ENCODE data around the gene TNRC6A. TPM values are rescaled to one million over a fixed set of nuclear protein-coding genes. Genes with fewer than 3 reads are reported as not detected.

The TNRC6A gene
- total RNA-seq, 1 experiment from 2014 or later: 20.3 TPM

- no peaks in the 10 kb centered on the region for H3K9me2 ChIP-seq (replicated peaks; ENCODE audit: low read length)
- H3K36me3 ChIP-seq (ENCODE audit: low read depth, low read length): no peaks in the 10 kb centered on the region
- H3K79me2 ChIP-seq (ENCODE audit: low read length): no peaks in the 10 kb centered on the region
- H4K20me1 ChIP-seq (ENCODE audit: low read length): no peaks in the 10 kb centered on the region
- ChIA-PET POLR2A (ENCODE audit: unreplicated experiment) (no interaction called here), CTCF (no interaction called here)
- TF ChIP-seq EZH2phosphoT487 (IDR thresholded peaks at IDR 0.05; ENCODE audit: borderline replicate concordance, low read length): no peak
- no peak for TF ChIP-seq CTCF (conservative IDR thresholded peaks at IDR 0.05; ENCODE audit: low read depth, low read length)
- TF ChIP-seq EZH2 (IDR thresholded peaks at IDR 0.05; ENCODE audit: low read length, unreplicated experiment): no peak
- no peaks in the 10 kb centered on the region for H3K27me3 ChIP-seq (ENCODE audit: low read length)
- peaks cover 5% of the 10 kb centered on the region for H3F3A ChIP-seq (ENCODE audit: low read length, unreplicated experiment)
- peak overlapping the region; percentile 51 for H3K9ac ChIP-seq (ENCODE audit: low read length)
- H3K4me2 ChIP-seq (ENCODE audit: low read length): peak overlapping the region; percentile 21; the same call in 1 of the 2 replicates
- no peak overlapping the region for H3K4me3 ChIP-seq (ENCODE audit: low read length)
- H3K9me3 ChIP-seq (ENCODE audit: low read length): no peaks in the 10 kb centered on the region
- intact Hi-C loops (cut with micrococcal nuclease): no loop called here
- H2AFZ ChIP-seq (ENCODE audit: low read length): no peak overlapping the region
- ATAC-seq (peak; percentile 25), DNase-seq (peak; percentile 73)
- H3K4me1 ChIP-seq (ENCODE audit: insufficient read depth, low read length): peaks cover 59% of the 10 kb centered on the region
- peak overlapping the region; percentile 83 for H3K27ac ChIP-seq (ENCODE audit: low read length)
- no TSS peak for BruUV-seq (replicated peaks)
Observed at GRCh38 chr16:24850289-24850938, 121.0 kb downstream of the TNRC6A start.

- no TSS peak for BruUV-seq (replicated peaks)
- Histone ChIP-seq H3K27ac (ENCODE audit: low read length) (peak overlapping the region; percentile 83), H3K79me2 (ENCODE audit: low read length) (no peaks in the 10 kb centered on the region), H3K9me3 (ENCODE audit: low read length) (no peaks in the 10 kb centered on the region), H3K27me3 (ENCODE audit: low read length) (no peaks in the 10 kb centered on the region), H4K20me1 (ENCODE audit: low read length) (no peaks in the 10 kb centered on the region), H3K9me2 (replicated peaks; ENCODE audit: low read length) (no peaks in the 10 kb centered on the region), H3K4me3 (ENCODE audit: low read length) (peak overlapping the region; percentile 20; the same call in 1 of the 2 replicates), H3F3A (ENCODE audit: low read length, unreplicated experiment) (peaks cover 5% of the 10 kb centered on the region), H3K9ac (ENCODE audit: low read length) (peak overlapping the region; percentile 38; the same call in 1 of the 2 replicates), H3K4me1 (ENCODE audit: insufficient read depth, low read length) (peaks cover 65% of the 10 kb centered on the region), H2AFZ (ENCODE audit: low read length) (peak overlapping the region; percentile 53; the same call in 1 of the 2 replicates), H3K4me2 (ENCODE audit: low read length) (peak overlapping the region; percentile 72), H3K36me3 (ENCODE audit: low read depth, low read length) (no peaks in the 10 kb centered on the region)
- intact Hi-C loops (cut with micrococcal nuclease): no loop called here
- ATAC-seq: peak; percentile 32
- no peak for TF ChIP-seq EZH2 (IDR thresholded peaks at IDR 0.05; ENCODE audit: low read length, unreplicated experiment)
- no peak for TF ChIP-seq CTCF (conservative IDR thresholded peaks at IDR 0.05; ENCODE audit: low read depth, low read length)
- no peak for TF ChIP-seq EZH2phosphoT487 (IDR thresholded peaks at IDR 0.05; ENCODE audit: borderline replicate concordance, low read length)
- peak; percentile 48 for DNase-seq
- POLR2A ChIA-PET (ENCODE audit: unreplicated experiment): no interaction called here
- CTCF ChIA-PET: no interaction called here
Observed at GRCh38 chr16:24851700-24852099, 122.2 kb downstream of the TNRC6A start.

- Histone ChIP-seq H3K9me3 (ENCODE audit: low read length) (no peaks in the 10 kb centered on the region), H3K4me3 (ENCODE audit: low read length) (peak overlapping the region; percentile 20; the same call in 1 of the 2 replicates), H3K27me3 (ENCODE audit: low read length) (no peaks in the 10 kb centered on the region), H3F3A (ENCODE audit: low read length, unreplicated experiment) (peaks cover 5% of the 10 kb centered on the region), H2AFZ (ENCODE audit: low read length) (peak overlapping the region; percentile 53; the same call in 1 of the 2 replicates), H3K4me2 (ENCODE audit: low read length) (peak overlapping the region; percentile 72), H3K36me3 (ENCODE audit: low read depth, low read length) (no peaks in the 10 kb centered on the region), H3K9me2 (replicated peaks; ENCODE audit: low read length) (no peaks in the 10 kb centered on the region), H4K20me1 (ENCODE audit: low read length) (no peaks in the 10 kb centered on the region), H3K9ac (ENCODE audit: low read length) (peak overlapping the region; percentile 38; the same call in 1 of the 2 replicates), H3K79me2 (ENCODE audit: low read length) (no peaks in the 10 kb centered on the region), H3K4me1 (ENCODE audit: insufficient read depth, low read length) (peaks cover 65% of the 10 kb centered on the region), H3K27ac (ENCODE audit: low read length) (peak overlapping the region; percentile 83)
- ChIA-PET POLR2A (ENCODE audit: unreplicated experiment) (no interaction called here), CTCF (no interaction called here)
- no TSS peak for BruUV-seq (replicated peaks)
- intact Hi-C loops (cut with micrococcal nuclease): no loop called here
- TF ChIP-seq CTCF (conservative IDR thresholded peaks at IDR 0.05; ENCODE audit: low read depth, low read length) (no peak), EZH2phosphoT487 (IDR thresholded peaks at IDR 0.05; ENCODE audit: borderline replicate concordance, low read length) (no peak), EZH2 (IDR thresholded peaks at IDR 0.05; ENCODE audit: low read length, unreplicated experiment) (no peak)
- DNase-seq: peak; percentile 17
- ATAC-seq: no peak
Observed at GRCh38 chr16:24852281-24852721, 122.8 kb downstream of the TNRC6A start.

Data from PC-3 (cell line).